Measurements from ENCODE around the gene ZBED4.

ZBED4 gene

GRCh38 chr22:49892226-49892899, 38.7 kb downstream of the ZBED4 start:
- TF ChIP-seq CTCF (IDR thresholded peaks at IDR 0.05; ENCODE audit: extremely low read depth, missing control alignments): no peak
- DNase-seq (ENCODE audit: low spot score): no peak

- TF ChIP-seq CTCF (IDR thresholded peaks at IDR 0.05; ENCODE audit: extremely low read depth, missing control alignments): no peak
- no peak for DNase-seq (ENCODE audit: low spot score)
These were observed 39.4 kb downstream of the ZBED4 start for GRCh38 chr22:49893025-49893424.

GRCh38 chr22:49894322-49895054, 40.8 kb downstream of the ZBED4 start:
- no peak for TF ChIP-seq CTCF (IDR thresholded peaks at IDR 0.05; ENCODE audit: extremely low read depth, missing control alignments)
- no peak for DNase-seq (ENCODE audit: low spot score)

GRCh38 chr22:49896201-49896600, 42.6 kb downstream of the ZBED4 start:
- DNase-seq (ENCODE audit: low spot score): no peak
- TF ChIP-seq CTCF (IDR thresholded peaks at IDR 0.05; ENCODE audit: extremely low read depth, missing control alignments): no peak

- no peak for TF ChIP-seq CTCF (IDR thresholded peaks at IDR 0.05; ENCODE audit: extremely low read depth, missing control alignments)
These were observed 43.5 kb downstream of the ZBED4 start for GRCh38 chr22:49897015-49897684.

GRCh38 chr22:49899530-49899929, 45.9 kb downstream of the ZBED4 start:
- TF ChIP-seq CTCF (IDR thresholded peaks at IDR 0.05; ENCODE audit: extremely low read depth, missing control alignments): no peak
- DNase-seq (ENCODE audit: low spot score): no peak

More at GRCh38 chr22:49897015-49897684, 43.5 kb downstream of the ZBED4 start:
- no peak for DNase-seq (ENCODE audit: low spot score)
